ENCODE measurements around the gene PAPPA2. TPM values are rescaled to one million over a fixed set of nuclear protein-coding genes. Genes with fewer than 3 reads are reported as not detected.

PAPPA2 gene
- total RNA-seq, 1 experiment from 2014 or later = 0.81 TPM

DNA sequence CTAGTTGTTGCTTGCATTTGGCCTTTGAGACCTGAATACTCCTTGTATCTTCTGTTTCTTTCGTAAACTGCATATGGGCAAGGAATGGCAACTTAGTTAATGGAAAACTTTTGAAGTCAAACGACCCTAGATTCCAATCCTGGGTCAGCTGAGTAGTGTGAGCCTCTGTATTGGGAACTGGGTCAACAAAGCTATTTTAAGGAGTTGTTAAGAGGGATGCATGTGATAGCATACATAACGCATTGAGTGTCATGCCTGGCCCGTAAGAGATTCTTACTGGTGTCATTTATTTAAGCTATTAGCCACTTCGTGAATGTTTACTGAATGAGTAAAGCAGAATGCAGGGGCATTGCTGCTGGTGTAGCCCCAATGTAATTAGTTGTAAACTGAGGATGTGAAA lies 340.1 kb downstream of the PAPPA2 start:
- no CpG with 5 or more reads among the region's 5 CpGs for WGBS (ENCODE audit: extremely low coverage, insufficient read length, low lambda C conversion rate)
- no peaks in the 10 kb centered on the region for H3K79me2 ChIP-seq (ENCODE audit: insufficient read depth, low read length)
- H3K23me2 ChIP-seq (ENCODE audit: insufficient read length, low read depth, low read length, poor library complexity, severe bottlenecking) = no peaks in the 10 kb centered on the region
- no peak overlapping the region for H3K4me3 Mint-ChIP-seq
- no peak overlapping the region for H2BK5ac ChIP-seq (ENCODE audit: insufficient read length, low read length)
- no peaks in the 10 kb centered on the region for H3K9me3 Mint-ChIP-seq
- H3K27ac ChIP-seq (ENCODE audit: insufficient read length, low read depth, low read length) = no peak overlapping the region
- H4K5ac ChIP-seq (ENCODE audit: insufficient read length, low read depth, low read length) = no peak overlapping the region
- no peaks in the 10 kb centered on the region for H4K20me1 ChIP-seq (ENCODE audit: control insufficient read depth, insufficient read depth, insufficient read length)
- H2BK15ac ChIP-seq (ENCODE audit: low read depth, low read length) = no peak overlapping the region
- no peak overlapping the region for H3K14ac ChIP-seq (ENCODE audit: insufficient read depth, low read length)
- no peak overlapping the region for H3K4me2 ChIP-seq (ENCODE audit: insufficient read depth, insufficient read length, low read length)
- no peak overlapping the region for H4K8ac ChIP-seq (replicated peaks; ENCODE audit: insufficient read length, low read depth, low read length)
- H2BK120ac ChIP-seq (ENCODE audit: low read depth, low read length, poor library complexity, severe bottlenecking) = no peak overlapping the region
- no peak overlapping the region for H3K23ac ChIP-seq (ENCODE audit: insufficient read length, low read depth, low read length)
- no peak overlapping the region for H3T11ph ChIP-seq (ENCODE audit: low read length)
- H3K9me3 ChIP-seq (ENCODE audit: control insufficient read depth, low read depth, low read length) = no peaks in the 10 kb centered on the region
- TF ChIP-seq, protein P1, sequence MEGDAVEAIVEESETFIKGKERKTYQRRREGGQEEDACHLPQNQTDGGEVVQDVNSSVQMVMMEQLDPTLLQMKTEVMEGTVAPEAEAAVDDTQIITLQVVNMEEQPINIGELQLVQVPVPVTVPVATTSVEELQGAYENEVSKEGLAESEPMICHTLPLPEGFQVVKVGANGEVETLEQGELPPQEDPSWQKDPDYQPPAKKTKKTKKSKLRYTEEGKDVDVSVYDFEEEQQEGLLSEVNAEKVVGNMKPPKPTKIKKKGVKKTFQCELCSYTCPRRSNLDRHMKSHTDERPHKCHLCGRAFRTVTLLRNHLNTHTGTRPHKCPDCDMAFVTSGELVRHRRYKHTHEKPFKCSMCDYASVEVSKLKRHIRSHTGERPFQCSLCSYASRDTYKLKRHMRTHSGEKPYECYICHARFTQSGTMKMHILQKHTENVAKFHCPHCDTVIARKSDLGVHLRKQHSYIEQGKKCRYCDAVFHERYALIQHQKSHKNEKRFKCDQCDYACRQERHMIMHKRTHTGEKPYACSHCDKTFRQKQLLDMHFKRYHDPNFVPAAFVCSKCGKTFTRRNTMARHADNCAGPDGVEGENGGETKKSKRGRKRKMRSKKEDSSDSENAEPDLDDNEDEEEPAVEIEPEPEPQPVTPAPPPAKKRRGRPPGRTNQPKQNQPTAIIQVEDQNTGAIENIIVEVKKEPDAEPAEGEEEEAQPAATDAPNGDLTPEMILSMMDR (conservative IDR thresholded peaks at IDR 0.05) = no peak
- no peak overlapping the region for H3K9ac ChIP-seq (ENCODE audit: extremely low read depth, insufficient read length, low read length)
- peaks cover 22 to 25% of the 10 kb centered on the region in 2 experiments for H3K4me1 Mint-ChIP-seq
- H3K56ac ChIP-seq (ENCODE audit: insufficient read length, low read depth, low read length) = no peak overlapping the region
- H2BK20ac ChIP-seq (ENCODE audit: low read depth, low read length, poor library complexity, severe bottlenecking) = no peak overlapping the region
- no peak overlapping the region for H2BK12ac ChIP-seq (ENCODE audit: insufficient read length, low read depth, low read length)
- H3K18ac ChIP-seq (ENCODE audit: insufficient read length, low read depth, low read length) = no peak overlapping the region
- no peak overlapping the region for H3K27ac Mint-ChIP-seq
- H2AFZ ChIP-seq (ENCODE audit: low read length) = no peak overlapping the region
- no peak overlapping the region for H3K4ac ChIP-seq (ENCODE audit: low read depth, low read length)
- DNase-seq = no peak
- H3K4me1 ChIP-seq (ENCODE audit: insufficient read depth, low read length) = peaks cover 7% of the 10 kb centered on the region
- no peak overlapping the region for H4K91ac ChIP-seq (ENCODE audit: insufficient read length, low read depth, low read length)
- H3K27me3 Mint-ChIP-seq (ENCODE audit: low read depth) = no peaks in the 10 kb centered on the region
- H3K27me3 ChIP-seq (ENCODE audit: insufficient read depth, low read length) = no peaks in the 10 kb centered on the region
- H2AK5ac ChIP-seq (ENCODE audit: insufficient read length, low read length) = no peak overlapping the region
- H3K36me3 Mint-ChIP-seq (ENCODE audit: insufficient read depth in 1 of 3, low read depth in 3 of 3) = no peaks in the 10 kb centered on the region
- no peaks in the 10 kb centered on the region for H3K79me1 ChIP-seq (ENCODE audit: insufficient read depth, low read depth, low read length, poor library complexity, severe bottlenecking)
